ENCODE results near the gene SARDH.
"Not testable (repeated sequence)": the region's sequence is repeated elsewhere in the genome, so short reads cannot be mapped to it uniquely, and the experiment has no call there.

The SARDH gene

GRCh38 chr9:133628766-133629165, 109.4 kb downstream of the SARDH start:
- H3K4me3 ChIP-seq, result no peak overlapping the region
- DNase-seq (ENCODE audit: low spot score), result no peak
- H3K27ac ChIP-seq, result no peak overlapping the region
- TF ChIP-seq CTCF (IDR thresholded peaks at IDR 0.05), result no peak

GRCh38 chr9:133627341-133627740, 110.8 kb downstream of the SARDH start:
- no peak for DNase-seq (ENCODE audit: low spot score)
- no peak overlapping the region for H3K27ac ChIP-seq
- TF ChIP-seq CTCF (IDR thresholded peaks at IDR 0.05), result no peak

GRCh38 chr9:133626008-133626407, 112.1 kb downstream of the SARDH start:
- not testable (repeated sequence) for H3K27ac ChIP-seq; DNase-seq (ENCODE audit: low spot score); H3K4me3 ChIP-seq

More at GRCh38 chr9:133627341-133627740, 110.8 kb downstream of the SARDH start:
- no peak overlapping the region for H3K4me3 ChIP-seq

GRCh38 chr9:133622555-133622954, 115.6 kb downstream of the SARDH start:
- H3K27ac ChIP-seq, result no peak overlapping the region
- no peak for TF ChIP-seq CTCF (IDR thresholded peaks at IDR 0.05)
- no peak overlapping the region for H3K4me3 ChIP-seq
- DNase-seq (ENCODE audit: low spot score), result no peak

- DNase-seq (ENCODE audit: low spot score), result no peak
- TF ChIP-seq CTCF (IDR thresholded peaks at IDR 0.05), result no peak
- Histone ChIP-seq H3K4me3 (no peak overlapping the region), H3K27ac (no peak overlapping the region)
Observed at GRCh38 chr9:133621725-133622267, 116.4 kb downstream of the SARDH start.

- no peak for TF ChIP-seq CTCF (IDR thresholded peaks at IDR 0.05)
- Histone ChIP-seq H3K27ac (no peak overlapping the region), H3K4me3 (no peak overlapping the region)
- DNase-seq (ENCODE audit: low spot score), result no peak
Observed at GRCh38 chr9:133619791-133620190, 118.4 kb downstream of the SARDH start.

GRCh38 chr9:133618726-133619125, 119.4 kb downstream of the SARDH start:
- no peak for TF ChIP-seq CTCF (IDR thresholded peaks at IDR 0.05)
- DNase-seq (ENCODE audit: low spot score), result no peak
- Histone ChIP-seq H3K27ac (no peak overlapping the region), H3K4me3 (no peak overlapping the region)

Measured in coronary artery (tissue), 2 donors.